HUES64 (cell line): ENCODE measurements around the gene ADAMTSL2.

Experiments used
- H3K27ac ChIP-seq: 2 replicates; pipeline ENCODE4 v1.7.0; 2013; ENCODE audit warnings: low read depth, low read length, inconsistent platforms
- H3K27me3 ChIP-seq: 2 replicates; pipeline ENCODE4 v1.6.1; 2013; ENCODE audit warnings: mild to moderate bottlenecking, low read length; ENCODE audit not compliant: insufficient read depth
- H3K36me3 ChIP-seq: 2 replicates; pipeline ENCODE4 v1.6.1; 2013; ENCODE audit warnings: mild to moderate bottlenecking, low read length; ENCODE audit not compliant: insufficient read depth
- H3K4me1 ChIP-seq: 2 replicates; pipeline ENCODE4 v1.6.1; 2013; ENCODE audit warnings: mild to moderate bottlenecking, low read length, moderate library complexity; ENCODE audit not compliant: insufficient read depth
- H3K4me3 ChIP-seq: 2 replicates; pipeline ENCODE4 v1.5.1; 2013; ENCODE audit warnings: mild to moderate bottlenecking, low read length, moderate library complexity
- H3K9ac ChIP-seq: 2 replicates; pipeline ENCODE4 v1.6.1; 2013; ENCODE audit warnings: mild to moderate bottlenecking, low read depth, low read length
- H3K9me3 ChIP-seq: 2 replicates; pipeline ENCODE4 v1.6.1; 2013; ENCODE audit warnings: low read depth, low read length; ENCODE audit not compliant: insufficient read depth
- WGBS: fragments of 150-250, 120-280 bp; methylation state at CpG from one replicate; pipeline ENCODE4 v1.1.7; 2013; ENCODE audit warnings: missing lambda C conversion rate; 5-methylcytosine and 5-hydroxymethylcytosine counted together

ADAMTSL2 gene

GRCh38 chr9:133521122-133522072, 13.1 kb upstream of the ADAMTSL2 start:
- H3K9me3 ChIP-seq: no peaks in the 10 kb centered on the region
- no peak overlapping the region for H3K27ac ChIP-seq

GRCh38 chr9:133522073-133522910, 12.2 kb upstream of the ADAMTSL2 start:
- no peaks in the 10 kb centered on the region for H3K9me3 ChIP-seq
- WGBS: 89% methylated on average over 14 of the region's 14 CpGs
- H3K36me3 ChIP-seq: no peaks in the 10 kb centered on the region
- peaks cover under 1% of the 10 kb centered on the region; the same call in 1 of the 2 replicates for H3K27me3 ChIP-seq
- no peak overlapping the region for H3K9ac ChIP-seq
- no peak overlapping the region for H3K4me3 ChIP-seq
- no peak overlapping the region for H3K27ac ChIP-seq
- peaks cover 20% of the 10 kb centered on the region for H3K4me1 ChIP-seq

More at GRCh38 chr9:133521122-133522072, 13.1 kb upstream of the ADAMTSL2 start:
- H3K9ac ChIP-seq: no peak overlapping the region
- H3K27me3 ChIP-seq: no peaks in the 10 kb centered on the region
- peaks cover 11% of the 10 kb centered on the region for H3K4me1 ChIP-seq
- H3K36me3 ChIP-seq: no peaks in the 10 kb centered on the region
- no peak overlapping the region for H3K4me3 ChIP-seq
- 89% methylated on average over 19 of the region's 21 CpGs for WGBS

GRCh38 chr9:133523106-133523505, 11.4 kb upstream of the ADAMTSL2 start:
- Histone ChIP-seq H3K27ac (no peak overlapping the region), H3K27me3 (peaks cover 3% of the 10 kb centered on the region; the same call in 1 of the 2 replicates)
- 89% methylated on average over 8 of the region's 8 CpGs for WGBS

GRCh38 chr9:133524146-133524545, 10.4 kb upstream of the ADAMTSL2 start:
- Histone ChIP-seq H3K36me3 (no peaks in the 10 kb centered on the region), H3K9me3 (no peaks in the 10 kb centered on the region), H3K4me3 (no peak overlapping the region), H3K9ac (no peak overlapping the region), H3K4me1 (peaks cover 25% of the 10 kb centered on the region), H3K27me3 (peaks cover 3% of the 10 kb centered on the region; the same call in 1 of the 2 replicates), H3K27ac (no peak overlapping the region)
- 91% methylated on average over 5 of the region's 5 CpGs for WGBS

More at GRCh38 chr9:133523106-133523505, 11.4 kb upstream of the ADAMTSL2 start:
- Histone ChIP-seq H3K9me3 (no peaks in the 10 kb centered on the region), H3K9ac (no peak overlapping the region), H3K4me1 (peaks cover 25% of the 10 kb centered on the region), H3K36me3 (no peaks in the 10 kb centered on the region), H3K4me3 (no peak overlapping the region)

- Histone ChIP-seq H3K36me3 (no peaks in the 10 kb centered on the region), H3K9me3 (no peaks in the 10 kb centered on the region), H3K27me3 (peaks cover 3% of the 10 kb centered on the region; the same call in 1 of the 2 replicates), H3K27ac (no peak within 1 kb of the TSS), H3K9ac (no peak within 1 kb of the TSS), H3K4me3 (no peak within 1 kb of the TSS), H3K4me1 (peaks cover 25% of the 10 kb centered on the region)
- WGBS: 96% methylated on average over 17 of the region's 17 CpGs
These were observed 9.8 kb upstream of the ADAMTSL2 start, which contains the start of gene MYMK for GRCh38 chr9:133524679-133525228. MYMK (minus strand) TSS chr9:133524959; CDS start chr9:133524844, 115 bp downstream.

GRCh38 chr9:133525677-133526076, 8.8 kb upstream of the ADAMTSL2 start:
- Histone ChIP-seq H3K27ac (no peak overlapping the region), H3K9me3 (no peaks in the 10 kb centered on the region), H3K9ac (no peak overlapping the region), H3K36me3 (no peaks in the 10 kb centered on the region), H3K4me1 (peaks cover 25% of the 10 kb centered on the region), H3K27me3 (peaks cover 3% of the 10 kb centered on the region; the same call in 1 of the 2 replicates), H3K4me3 (no peak overlapping the region)
- 67% methylated on average over 8 of the region's 8 CpGs for whole genome bisulfite sequencing

- peaks cover 25% of the 10 kb centered on the region for H3K4me1 ChIP-seq
- no peak overlapping the region for H3K4me3 ChIP-seq
- H3K27me3 ChIP-seq: peaks cover 3% of the 10 kb centered on the region; the same call in 1 of the 2 replicates
These were observed 7.7 kb upstream of the ADAMTSL2 start for GRCh38 chr9:133526721-133527321.

GRCh38 chr9:133527444-133527920, 7.0 kb upstream of the ADAMTSL2 start:
- Histone ChIP-seq H3K27ac (no peak overlapping the region), H3K36me3 (no peaks in the 10 kb centered on the region), H3K4me3 (no peak overlapping the region), H3K27me3 (peaks cover 3% of the 10 kb centered on the region; the same call in 1 of the 2 replicates), H3K9me3 (no peaks in the 10 kb centered on the region), H3K4me1 (peaks cover 25% of the 10 kb centered on the region), H3K9ac (peak overlapping the region; percentile 9; the same call in 1 of the 2 replicates)
- 58% methylated on average over 18 of the region's 18 CpGs for WGBS

More at GRCh38 chr9:133526721-133527321, 7.7 kb upstream of the ADAMTSL2 start:
- Histone ChIP-seq H3K36me3 (no peaks in the 10 kb centered on the region), H3K27ac (no peak overlapping the region), H3K9me3 (no peaks in the 10 kb centered on the region), H3K9ac (peak overlapping the region; percentile 9; the same call in 1 of the 2 replicates)
- 33% methylated on average over 21 of the region's 21 CpGs for WGBS

GRCh38 chr9:133528001-133528875, 6.3 kb upstream of the ADAMTSL2 start:
- H3K9me3 ChIP-seq: no peaks in the 10 kb centered on the region
- peaks cover 25% of the 10 kb centered on the region for H3K4me1 ChIP-seq
- H3K36me3 ChIP-seq: no peaks in the 10 kb centered on the region
- H3K4me3 ChIP-seq: no peak overlapping the region
- peaks cover 4% of the 10 kb centered on the region for H3K27me3 ChIP-seq
- 81% methylated on average over 22 of the region's 22 CpGs for WGBS
- H3K27ac ChIP-seq: no peak overlapping the region
- no peak overlapping the region for H3K9ac ChIP-seq
